ENCODE measurements around the gene TM2D1.

The TM2D1 gene

DNA sequence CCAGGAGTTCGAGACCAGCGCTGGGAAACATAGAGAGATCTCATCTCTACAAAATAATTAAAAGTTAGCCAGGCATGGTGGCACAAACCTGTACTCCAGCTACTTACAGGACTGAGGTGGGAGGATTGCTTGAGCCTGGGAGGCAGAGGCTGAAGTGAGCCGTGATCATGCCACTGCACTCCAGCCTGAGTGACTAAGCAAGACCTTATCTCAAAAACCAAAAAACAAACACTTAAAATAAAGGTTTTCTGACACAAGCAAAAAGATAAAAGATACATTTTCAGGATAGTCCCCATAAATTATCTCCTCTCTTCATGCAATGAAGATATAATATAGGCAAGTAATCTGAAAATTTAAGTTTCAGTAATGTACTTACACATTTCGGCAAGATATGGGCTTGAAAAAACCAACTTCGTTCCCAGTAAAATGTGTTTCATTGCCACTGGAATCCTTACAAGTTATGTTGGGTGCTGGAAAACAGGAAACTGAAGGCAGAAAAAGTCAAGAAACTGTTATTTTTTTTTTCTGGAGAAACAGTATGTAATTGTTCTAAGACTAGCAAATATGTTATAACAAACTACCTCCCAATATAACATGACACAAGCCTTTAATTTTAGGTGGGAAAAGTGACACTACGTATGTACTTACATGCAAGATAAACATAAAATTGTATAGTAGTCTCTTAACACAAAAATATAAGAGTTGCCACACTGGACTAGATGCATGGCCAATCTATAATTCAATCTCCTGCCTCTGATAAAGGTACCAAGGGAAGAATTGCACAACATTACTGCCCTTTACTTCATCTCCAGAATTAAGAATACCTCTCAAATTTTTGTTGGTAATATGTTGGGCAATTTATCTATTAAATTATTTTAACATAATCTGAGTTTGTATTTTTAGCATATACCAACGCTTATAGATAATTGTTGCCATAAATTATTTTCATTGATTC, 15.7 kb downstream of the TM2D1 start:
- no peak overlapping the region for H2BK12ac ChIP-seq (ENCODE audit: low read length in 2 of 2)
- peaks cover 22% of the 10 kb centered on the region for H3K79me1 ChIP-seq (replicated peaks; ENCODE audit: low read length, poor library complexity, severe bottlenecking)
- H2AK5ac ChIP-seq (ENCODE audit: low read length, severe bottlenecking) = no peak overlapping the region
- H3K27ac ChIP-seq (ENCODE audit: low read length, poor library complexity, severe bottlenecking) = no peak overlapping the region
- H3K36me3 ChIP-seq (ENCODE audit: control insufficient read depth in 1 of 2, insufficient read depth in 2 of 2, low read depth in 1 of 2, low read length in 2 of 2) = peaks cover 33 to 48% of the 10 kb centered on the region in 2 experiments
- DNase-seq = no peak
- no peak overlapping the region for H4K8ac ChIP-seq (ENCODE audit: low read length)
- H3K9me3 ChIP-seq (ENCODE audit: control insufficient read depth, low read length) = no peaks in the 10 kb centered on the region
- no peak overlapping the region for H2AFZ ChIP-seq (ENCODE audit: low read depth, low read length)
- H2BK5ac ChIP-seq (ENCODE audit: low read depth, low read length, poor library complexity, severe bottlenecking) = no peak overlapping the region
- H3K18ac ChIP-seq (ENCODE audit: low read depth in 1 of 2, low read length in 2 of 2) = no peak overlapping the region
- no peak overlapping the region for H3K9ac ChIP-seq (ENCODE audit: low read length)
- H3K4me2 ChIP-seq (ENCODE audit: low read length, poor library complexity, severe bottlenecking) = no peak overlapping the region
- no peak overlapping the region for H2BK15ac ChIP-seq (ENCODE audit: low read depth, poor library complexity, severe bottlenecking)
- H2BK120ac ChIP-seq (ENCODE audit: low read depth, low read length) = no peak overlapping the region
- no peaks in the 10 kb centered on the region for H3K4me1 ChIP-seq (ENCODE audit: control insufficient read depth, insufficient read depth, low read depth, low read length)
- no peaks in the 10 kb centered on the region for H3K27me3 ChIP-seq (ENCODE audit: control insufficient read depth in 1 of 2, insufficient read depth in 1 of 2, low read length in 2 of 2)
- WGBS = 87% methylated on average over 4 of the region's 7 CpGs
- no peak overlapping the region for H4K91ac ChIP-seq (ENCODE audit: low read length)
- H3K4ac ChIP-seq (ENCODE audit: low read depth in 1 of 2, low read length in 2 of 2) = no peak overlapping the region
- no peak overlapping the region for H3K4me3 ChIP-seq (ENCODE audit: insufficient read depth in 1 of 2, low read depth in 1 of 2, low read length in 2 of 2)
- no peak overlapping the region for H3K14ac ChIP-seq (ENCODE audit: low read length in 2 of 2)
- no peak overlapping the region for H3K23ac ChIP-seq (ENCODE audit: low read length in 2 of 2)

DNA sequence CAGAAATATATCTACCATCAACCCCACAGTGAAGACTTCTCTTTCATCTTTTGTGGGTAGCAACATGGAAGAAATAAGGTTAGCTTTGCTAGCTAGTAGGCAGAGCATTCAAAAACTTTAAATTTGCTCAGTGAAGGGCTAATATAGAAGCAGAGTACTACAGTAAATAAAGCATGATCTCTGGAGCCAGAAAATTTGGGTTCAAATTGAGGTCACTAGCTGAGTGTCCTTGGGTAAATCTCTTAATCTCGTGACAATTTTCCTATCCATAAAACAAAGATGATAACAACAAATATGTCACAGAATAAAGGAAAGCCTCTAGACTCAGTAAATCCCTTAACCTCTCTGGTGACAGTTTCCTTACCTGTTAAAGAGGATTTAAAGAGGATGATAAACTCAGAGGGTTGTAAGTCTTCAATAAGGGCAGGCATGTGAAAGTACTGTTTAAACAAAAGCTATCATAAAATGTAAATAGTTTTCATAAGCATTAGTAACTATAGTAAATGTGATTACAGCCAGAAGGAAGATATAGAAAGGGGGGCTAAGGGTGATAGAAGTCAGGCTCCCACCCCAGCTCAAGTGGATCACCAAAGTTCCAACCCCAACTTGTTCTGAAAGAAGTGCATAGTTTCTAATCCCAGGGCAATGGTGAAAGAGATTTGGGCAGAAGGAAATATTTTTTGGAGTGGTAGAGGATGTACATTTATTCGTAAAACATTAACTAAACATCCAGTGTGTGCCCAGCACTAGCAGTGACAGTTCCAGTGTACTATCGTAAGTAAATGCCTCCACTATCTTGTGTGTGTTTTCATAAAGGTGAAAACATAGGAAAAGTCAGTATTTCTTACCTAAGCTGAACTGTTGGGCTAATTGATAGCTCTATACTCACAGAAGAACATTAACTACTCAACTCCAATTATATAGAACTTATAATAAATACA, 24.8 kb downstream of the TM2D1 start:
- Histone ChIP-seq H3K79me1 (replicated peaks; ENCODE audit: low read length, poor library complexity, severe bottlenecking) (peaks cover 11% of the 10 kb centered on the region), H3K9ac (ENCODE audit: low read length) (no peak overlapping the region), H2BK12ac (ENCODE audit: low read length in 2 of 2) (no peak overlapping the region), H3K27me3 (ENCODE audit: control insufficient read depth in 1 of 2, insufficient read depth in 1 of 2, low read length in 2 of 2) (no peaks in the 10 kb centered on the region), H2BK15ac (ENCODE audit: low read depth, poor library complexity, severe bottlenecking) (no peak overlapping the region), H2AK5ac (ENCODE audit: low read length, severe bottlenecking) (no peak overlapping the region), H3K4me1 (ENCODE audit: control insufficient read depth, insufficient read depth, low read depth, low read length) (no peaks in the 10 kb centered on the region), H4K8ac (ENCODE audit: low read length) (no peak overlapping the region), H3K4me2 (ENCODE audit: low read length, poor library complexity, severe bottlenecking) (no peak overlapping the region), H3K27ac (ENCODE audit: low read length, poor library complexity, severe bottlenecking) (no peak overlapping the region), H3K36me3 (ENCODE audit: control insufficient read depth in 1 of 2, insufficient read depth in 2 of 2, low read depth in 1 of 2, low read length in 2 of 2) (peaks cover 20 to 60% of the 10 kb centered on the region in 2 experiments), H2BK120ac (ENCODE audit: low read depth, low read length) (no peak overlapping the region), H2BK5ac (ENCODE audit: low read depth, low read length, poor library complexity, severe bottlenecking) (no peak overlapping the region), H3K14ac (ENCODE audit: low read length in 2 of 2) (no peak overlapping the region), H4K91ac (ENCODE audit: low read length) (no peak overlapping the region), H2AFZ (ENCODE audit: low read depth, low read length) (no peak overlapping the region), H3K18ac (ENCODE audit: low read depth in 1 of 2, low read length in 2 of 2) (no peak overlapping the region), H3K4me3 (ENCODE audit: insufficient read depth in 1 of 2, low read depth in 1 of 2, low read length in 2 of 2) (no peak overlapping the region), H3K23ac (ENCODE audit: low read length in 2 of 2) (no peak overlapping the region), H3K9me3 (ENCODE audit: control insufficient read depth, low read length) (no peaks in the 10 kb centered on the region), H3K4ac (ENCODE audit: low read depth in 1 of 2, low read length in 2 of 2) (no peak overlapping the region)
- no peak for DNase-seq
- WGBS = no CpG with 5 or more reads among the region's 3 CpGs

DNA sequence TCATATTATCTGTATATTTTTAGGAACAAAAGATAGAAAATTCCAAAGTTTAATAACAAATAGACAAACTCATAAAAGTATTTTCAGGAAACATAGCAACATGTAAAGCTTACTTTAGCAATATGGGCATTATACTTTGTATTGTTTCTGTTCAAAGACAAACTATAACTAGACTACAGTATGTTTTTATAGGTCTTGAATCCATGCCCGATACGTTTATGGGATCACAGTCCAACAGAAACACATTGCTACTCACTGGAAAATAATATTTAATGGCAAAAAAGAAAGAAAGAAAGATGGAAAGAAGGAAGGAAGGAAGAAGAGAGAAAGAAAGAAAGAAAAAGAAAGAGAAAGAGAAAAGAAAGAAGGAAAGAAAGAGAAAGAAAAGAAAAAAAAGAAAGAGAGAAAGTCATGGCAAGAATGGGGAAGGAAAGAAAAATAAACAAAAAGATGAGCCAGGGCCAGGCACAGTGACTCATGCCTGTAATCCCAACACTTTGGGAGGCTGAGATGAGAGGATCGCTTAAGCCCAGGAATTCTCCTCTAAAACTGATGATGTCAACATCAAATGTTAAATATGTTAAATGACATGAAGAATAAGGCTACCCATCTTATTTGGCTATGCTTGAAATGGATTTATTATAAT, 32.7 kb downstream of the TM2D1 start:
- H2AFZ ChIP-seq (ENCODE audit: low read depth, low read length) = no peak overlapping the region
- no peaks in the 10 kb centered on the region for H3K4me1 ChIP-seq (ENCODE audit: control insufficient read depth, insufficient read depth, low read depth, low read length)
- H3K14ac ChIP-seq (ENCODE audit: low read length in 2 of 2) = no peak overlapping the region
- no peak overlapping the region for H2BK15ac ChIP-seq (ENCODE audit: low read depth, poor library complexity, severe bottlenecking)
- H3K4ac ChIP-seq (ENCODE audit: low read depth in 1 of 2, low read length in 2 of 2) = no peak overlapping the region
- H3K9me3 ChIP-seq (ENCODE audit: control insufficient read depth, low read length) = no peaks in the 10 kb centered on the region
- no peak overlapping the region for H3K9ac ChIP-seq (ENCODE audit: low read length)
- H4K91ac ChIP-seq (ENCODE audit: low read length) = no peak overlapping the region
- H3K27me3 ChIP-seq (ENCODE audit: control insufficient read depth in 1 of 2, insufficient read depth in 1 of 2, low read length in 2 of 2) = no peaks in the 10 kb centered on the region
- H3K4me3 ChIP-seq (ENCODE audit: insufficient read depth in 1 of 2, low read depth in 1 of 2, low read length in 2 of 2) = no peak overlapping the region
- peak; percentile 54 for DNase-seq
- H3K18ac ChIP-seq (ENCODE audit: low read depth in 1 of 2, low read length in 2 of 2) = no peak overlapping the region
- no peak overlapping the region for H2BK12ac ChIP-seq (ENCODE audit: low read length in 2 of 2)
- H2AK5ac ChIP-seq (ENCODE audit: low read length, severe bottlenecking) = no peak overlapping the region
- no peak overlapping the region for H2BK5ac ChIP-seq (ENCODE audit: low read depth, low read length, poor library complexity, severe bottlenecking)
- H2BK120ac ChIP-seq (ENCODE audit: low read depth, low read length) = no peak overlapping the region
- no peak overlapping the region for H3K4me2 ChIP-seq (ENCODE audit: low read length, poor library complexity, severe bottlenecking)
- H3K36me3 ChIP-seq (ENCODE audit: control insufficient read depth in 1 of 2, insufficient read depth in 2 of 2, low read depth in 1 of 2, low read length in 2 of 2) = peaks cover 0 to 12% of the 10 kb centered on the region in 2 experiments
- H4K8ac ChIP-seq (ENCODE audit: low read length) = no peak overlapping the region
- WGBS = no CpG with 5 or more reads among the region's 3 CpGs
- no peak overlapping the region for H3K27ac ChIP-seq (ENCODE audit: low read length, poor library complexity, severe bottlenecking)
- H3K23ac ChIP-seq (ENCODE audit: low read length in 2 of 2) = no peak overlapping the region
- peaks cover 5% of the 10 kb centered on the region for H3K79me1 ChIP-seq (replicated peaks; ENCODE audit: low read length, poor library complexity, severe bottlenecking)
